Amygdala (tissue), 56 donors: Measurements from ENCODE around the gene NFAT5.
"Not testable (repeated sequence)": the region's sequence is repeated elsewhere in the genome, so short reads cannot be mapped to it uniquely, and the experiment has no call there.

Source experiments
- DNase-seq, 56 donors: peaks; one replicate each; lab custom pipeline; 2025; lab: John Stamatoyannopoulos, UW

NFAT5 gene

DNA sequence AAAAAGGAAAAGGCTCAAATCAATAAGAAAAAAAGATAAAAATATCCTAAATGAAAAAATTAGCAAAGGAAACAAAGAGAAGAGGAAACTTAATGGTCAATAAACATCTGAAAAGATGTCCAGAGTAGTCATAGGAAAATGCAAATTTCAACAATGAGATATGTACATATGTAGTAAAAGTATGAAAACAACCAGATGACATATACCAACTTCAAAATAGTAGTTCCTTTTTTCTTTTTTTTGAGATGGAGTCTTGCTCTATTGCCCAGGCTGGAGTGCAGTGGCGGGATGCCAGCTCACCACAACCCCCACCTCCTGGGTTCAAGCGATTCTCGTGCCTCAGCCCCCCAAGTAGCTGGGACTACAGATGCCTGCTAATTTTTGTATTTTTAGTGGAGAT is 21.7 kb upstream of the NFAT5 start:
- DNase-seq = no peak

DNA sequence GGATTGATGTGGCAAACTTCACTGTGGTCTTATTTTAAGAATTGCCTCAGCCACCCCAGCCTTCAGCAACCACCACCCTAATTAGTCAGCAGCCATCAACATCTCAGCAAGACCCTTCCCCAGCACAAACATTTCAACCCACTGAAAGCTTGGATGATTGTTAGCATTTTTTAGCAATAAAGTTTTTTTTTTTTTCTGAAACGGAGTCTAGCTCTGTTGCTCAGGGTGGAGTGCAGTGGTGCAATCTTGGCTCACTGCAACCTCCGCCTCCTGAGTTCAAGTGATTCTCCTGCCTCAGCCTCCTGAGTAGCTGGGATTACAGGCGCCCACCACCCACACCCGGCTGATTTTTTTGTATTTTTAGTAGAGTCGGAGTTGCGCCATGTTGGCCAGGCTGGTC is 19.1 kb upstream of the NFAT5 start:
- DNase-seq = not testable (repeated sequence)

DNA sequence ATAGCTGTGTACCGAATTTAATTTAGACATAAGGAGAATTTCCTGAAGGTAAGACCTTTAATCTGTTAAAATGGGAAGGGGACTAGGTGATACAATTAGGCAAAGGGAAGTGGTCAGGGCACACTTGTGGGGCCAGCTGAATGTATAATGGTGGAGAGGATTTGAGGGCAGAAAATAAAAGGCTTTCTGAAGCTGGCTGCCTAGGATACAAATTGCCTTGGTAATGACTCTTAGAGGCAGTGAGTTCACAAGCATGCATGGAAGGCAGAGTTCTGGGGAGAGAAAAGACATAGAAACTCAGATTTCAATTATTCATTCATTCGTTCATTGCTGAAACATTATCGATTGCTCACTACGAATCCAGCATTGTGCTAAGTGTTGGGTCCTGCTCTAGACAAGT is 12.4 kb upstream of the NFAT5 start:
- no peak for DNase-seq

DNA sequence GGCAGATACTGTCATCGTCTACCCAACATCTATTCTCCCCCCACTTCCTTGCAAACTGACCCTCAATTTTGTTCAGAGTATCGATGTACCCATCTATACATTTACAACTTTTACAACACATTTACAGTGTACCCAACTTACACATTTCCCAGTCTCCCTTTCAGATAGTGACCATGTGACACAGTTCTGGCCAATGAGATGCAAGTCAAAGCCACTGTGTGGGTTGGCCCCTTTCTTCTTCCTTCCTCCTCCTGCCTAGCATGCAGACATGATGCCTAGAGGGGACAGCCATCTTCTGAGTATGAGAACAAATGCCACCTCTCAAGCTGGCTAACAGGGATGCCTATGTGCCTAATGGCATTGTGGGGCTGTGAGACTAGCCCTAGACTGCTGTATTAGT is 11.3 kb upstream of the NFAT5 start:
- no peak for DNase-seq

DNA sequence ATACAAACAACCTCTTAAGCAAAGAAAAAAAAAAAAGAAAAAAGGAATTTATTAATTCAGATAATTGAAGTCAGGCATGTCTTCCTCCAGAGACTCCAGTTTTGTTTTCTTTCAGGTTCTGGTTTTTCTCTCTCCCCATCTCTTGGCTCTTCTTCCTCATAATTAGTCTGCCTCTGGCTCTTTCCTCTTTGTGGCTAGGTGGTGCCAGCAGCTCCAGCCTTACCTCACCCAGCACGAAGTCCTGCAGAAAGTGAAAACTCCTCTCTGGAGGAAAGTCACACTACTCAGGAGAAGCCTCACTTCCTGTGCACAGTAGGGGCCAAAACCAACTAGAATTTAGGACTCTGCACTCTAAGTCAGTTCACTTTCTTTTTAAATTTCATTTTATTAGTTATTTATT is 10.3 kb upstream of the NFAT5 start:
- DNase-seq = no peak

DNA sequence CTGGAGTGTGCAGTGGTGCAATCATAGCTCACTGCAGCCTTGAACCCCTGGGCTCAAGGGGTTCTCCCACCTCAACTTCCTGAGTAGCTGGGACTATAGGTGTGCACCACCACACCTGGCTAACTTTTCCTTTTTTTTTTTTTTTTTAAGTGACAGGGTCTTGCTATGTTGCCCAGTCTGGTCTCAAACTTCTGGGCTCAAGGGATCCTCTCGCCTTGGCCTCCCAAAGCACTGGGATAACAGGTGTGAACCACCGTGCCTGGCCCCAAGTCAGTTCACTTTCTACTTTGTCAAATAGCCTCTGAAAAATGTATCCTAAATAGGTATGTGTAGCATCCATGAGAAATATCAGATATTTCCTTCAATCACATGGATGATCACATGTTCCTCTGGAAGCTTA is 9.9 kb upstream of the NFAT5 start:
- DNase-seq = no peak

DNA sequence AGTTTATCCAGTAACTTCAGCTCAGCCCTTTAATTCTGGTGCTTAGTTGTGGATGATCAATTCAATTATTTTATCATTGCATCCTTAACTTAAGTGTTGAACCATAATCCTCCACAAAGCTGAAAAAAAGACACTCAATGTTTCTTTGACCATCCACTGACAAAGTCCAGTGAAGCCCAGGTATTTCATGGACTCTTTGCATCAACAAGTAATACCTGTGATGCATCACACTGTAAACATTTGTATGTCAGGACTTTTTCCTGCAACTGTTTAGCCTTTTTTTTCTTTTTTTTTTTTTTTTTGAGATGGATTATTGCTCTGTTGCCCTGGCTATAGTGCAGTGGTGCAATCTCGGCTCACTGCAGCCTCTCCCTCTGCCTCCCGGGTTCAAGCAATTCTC is 6.6 kb upstream of the NFAT5 start:
- no peak for DNase-seq

DNA sequence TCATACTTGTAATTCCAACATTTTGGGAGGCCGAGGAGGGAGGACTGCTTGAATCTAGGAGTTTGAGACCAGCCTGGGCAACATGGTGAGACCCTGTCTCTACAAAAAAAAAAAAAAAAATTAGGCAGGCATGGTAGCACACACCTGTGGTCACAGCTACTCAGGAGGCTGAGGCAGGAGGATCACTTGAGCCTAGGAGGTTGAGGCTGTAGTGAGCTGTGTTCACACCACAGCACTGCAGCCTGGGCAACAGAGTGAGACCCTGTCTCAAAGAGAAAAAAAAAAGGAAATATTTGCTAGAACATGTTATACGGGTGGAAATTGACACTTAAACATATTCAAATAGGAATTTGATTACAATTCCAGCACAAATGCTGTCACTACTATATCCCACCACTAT is 4.4 kb upstream of the NFAT5 start:
- DNase-seq = not testable (repeated sequence)

DNA sequence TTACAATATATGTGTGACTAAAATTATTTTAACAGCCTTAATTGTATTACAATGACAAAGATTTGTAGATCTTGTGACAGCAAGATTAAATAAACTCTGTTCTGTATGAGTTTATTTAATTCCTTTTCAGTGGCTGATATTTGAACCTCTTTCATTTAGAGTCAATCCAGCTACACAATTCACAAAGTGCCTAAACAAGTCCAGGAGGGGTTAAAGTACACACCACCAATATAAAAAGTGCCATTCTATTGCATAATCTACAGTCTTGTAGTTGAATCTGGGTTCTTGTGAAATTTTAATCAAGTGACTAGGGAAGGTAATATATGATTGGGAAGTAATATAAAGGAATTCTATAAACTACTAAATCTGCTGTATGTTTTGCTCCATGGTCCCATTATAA is 3.9 kb upstream of the NFAT5 start:
- DNase-seq = no peak

DNA sequence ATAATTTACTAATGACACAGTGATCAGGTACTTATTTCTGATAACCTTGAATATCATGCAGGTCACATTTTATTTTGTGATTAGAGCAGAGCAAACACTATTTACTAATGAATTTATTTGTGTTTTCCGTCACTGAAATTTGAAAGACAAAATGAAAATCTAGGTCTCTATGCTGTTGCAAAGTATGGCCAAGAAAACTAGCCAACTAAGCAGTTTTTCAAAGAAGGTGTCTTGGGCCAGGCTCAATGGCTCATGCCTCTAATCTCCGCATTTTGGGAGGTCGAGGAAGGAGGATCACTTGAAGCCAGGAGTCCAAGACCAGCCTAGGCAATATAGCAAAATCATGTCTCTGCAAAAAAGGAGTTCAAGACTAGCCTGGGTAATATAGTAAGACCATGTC is 3.0 kb upstream of the NFAT5 start:
- DNase-seq = no peak

DNA sequence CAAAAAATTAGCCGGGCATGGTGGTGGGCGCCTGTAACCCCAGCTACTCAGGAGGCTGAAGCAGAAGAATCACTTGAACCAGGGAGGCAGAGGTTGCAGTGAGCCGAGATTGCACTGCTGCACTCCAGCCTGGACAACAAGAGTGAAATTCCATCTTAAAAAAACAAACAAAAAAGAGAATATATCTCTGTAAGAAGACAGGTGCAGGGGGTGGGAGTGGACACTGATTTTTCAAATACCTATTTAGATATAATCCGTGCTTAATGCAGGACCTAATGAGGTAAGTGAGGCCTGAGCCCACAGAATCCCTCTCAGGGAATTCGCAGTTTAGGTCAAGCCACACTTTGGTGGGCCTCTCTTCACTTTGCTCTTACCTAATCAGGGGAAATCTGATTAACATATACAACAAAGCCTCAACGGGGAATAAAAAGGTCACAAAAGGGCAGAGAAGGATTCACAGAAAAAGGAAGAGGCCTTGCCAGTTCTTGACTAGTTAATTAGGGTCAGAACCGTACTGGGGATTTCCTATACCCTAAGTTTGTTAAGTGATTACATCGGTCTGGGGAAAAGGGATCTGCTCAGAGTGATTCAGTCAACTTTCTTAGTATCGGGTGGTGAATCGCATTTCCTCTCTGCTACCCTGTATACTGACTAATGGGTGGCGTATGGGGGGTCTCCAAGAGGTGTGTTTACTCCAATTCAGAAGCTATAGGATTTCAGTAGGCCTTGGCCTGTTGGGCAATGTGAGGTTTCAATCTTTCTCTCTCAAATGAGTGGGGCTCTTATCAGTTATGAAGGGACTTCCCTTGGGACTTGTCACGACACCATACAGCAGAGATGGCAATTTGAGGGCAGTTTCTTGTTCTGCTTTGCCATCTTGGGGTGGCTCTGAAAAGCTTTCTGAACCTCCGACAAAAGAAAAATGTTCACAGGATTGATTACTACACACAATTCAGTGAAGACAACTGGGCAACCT is 1.9 kb upstream of the NFAT5 start:
- DNase-seq = peak in 1 of 56 donors; percentile 2

DNA sequence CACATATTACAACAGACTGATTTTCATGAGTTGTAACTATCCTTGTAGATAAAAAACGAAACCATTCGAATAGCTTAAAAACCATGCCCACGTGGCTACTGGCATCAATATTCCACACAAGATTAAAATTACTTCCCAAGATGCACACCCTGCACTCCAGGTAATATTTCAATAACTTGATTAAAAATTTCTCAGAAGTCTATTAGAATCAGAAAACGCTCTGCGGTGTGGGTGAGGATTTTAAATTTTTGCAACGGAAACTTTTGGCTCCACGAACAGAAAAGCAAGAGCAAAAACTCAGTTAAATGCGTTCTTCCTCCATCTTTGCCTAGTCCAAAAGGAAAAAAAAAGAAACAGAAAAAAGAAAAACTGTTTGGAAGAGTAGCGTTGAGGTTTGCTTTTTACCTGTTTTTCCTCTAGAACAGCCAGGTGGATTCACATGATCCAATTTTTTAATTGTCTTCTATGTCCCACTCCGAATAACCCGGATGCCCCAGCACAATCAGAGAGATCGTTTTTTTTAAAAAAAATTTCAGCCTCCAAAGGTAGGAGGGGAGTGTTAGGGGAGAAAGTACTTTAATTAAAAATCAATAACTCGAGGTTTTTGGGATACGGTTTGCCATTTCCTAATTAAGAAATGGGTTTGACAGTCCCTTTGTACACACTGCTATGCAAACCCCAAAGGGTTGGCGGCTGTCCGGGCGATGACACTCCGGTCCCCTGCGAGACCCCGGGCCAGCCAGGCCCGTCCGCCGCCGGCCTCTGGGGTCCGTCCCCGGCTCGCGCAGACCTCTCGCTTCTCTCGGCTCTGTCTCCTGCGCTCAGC is 708 bp upstream of the NFAT5 start:
- no peak for DNase-seq

DNA sequence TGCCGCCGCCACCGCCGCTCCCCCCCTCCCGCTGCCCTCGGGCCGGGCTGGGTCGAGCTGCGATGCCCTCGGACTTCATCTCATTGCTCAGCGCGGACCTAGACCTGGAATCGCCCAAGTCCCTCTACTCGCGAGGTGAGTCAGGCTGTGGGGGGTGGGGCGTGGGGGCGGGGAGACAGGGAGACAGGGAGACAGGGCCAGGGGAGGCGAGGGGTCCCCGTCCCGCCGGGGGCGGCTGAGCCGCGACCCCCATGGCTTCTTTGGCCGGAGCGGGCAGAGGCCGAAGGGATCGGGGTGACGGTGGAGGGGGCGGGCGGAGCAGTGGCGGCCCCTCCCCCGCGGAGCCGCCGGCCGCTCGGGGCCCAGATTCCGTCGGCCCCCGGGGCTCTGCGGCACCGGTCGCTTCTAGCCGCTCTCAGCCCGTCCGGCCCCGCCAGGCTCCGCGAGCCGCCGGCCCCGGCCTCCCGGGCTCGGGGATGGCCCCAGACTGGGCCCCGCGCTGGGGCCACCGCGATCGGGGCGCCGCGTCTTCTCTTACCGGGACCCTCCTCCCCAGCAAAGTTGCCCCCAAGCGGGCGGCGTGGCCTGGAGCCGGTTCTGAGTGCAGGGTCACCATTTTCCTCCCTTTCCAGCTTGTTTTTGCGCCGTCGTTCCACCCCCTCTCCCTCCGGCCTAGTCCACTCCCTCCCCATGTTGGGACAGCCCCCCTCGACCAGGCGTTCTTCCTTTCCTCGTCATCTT is 644 bp downstream of the NFAT5 start:
- peak in 47 of 56 donors; percentile 7 to 78 (median 54) for DNase-seq

DNA sequence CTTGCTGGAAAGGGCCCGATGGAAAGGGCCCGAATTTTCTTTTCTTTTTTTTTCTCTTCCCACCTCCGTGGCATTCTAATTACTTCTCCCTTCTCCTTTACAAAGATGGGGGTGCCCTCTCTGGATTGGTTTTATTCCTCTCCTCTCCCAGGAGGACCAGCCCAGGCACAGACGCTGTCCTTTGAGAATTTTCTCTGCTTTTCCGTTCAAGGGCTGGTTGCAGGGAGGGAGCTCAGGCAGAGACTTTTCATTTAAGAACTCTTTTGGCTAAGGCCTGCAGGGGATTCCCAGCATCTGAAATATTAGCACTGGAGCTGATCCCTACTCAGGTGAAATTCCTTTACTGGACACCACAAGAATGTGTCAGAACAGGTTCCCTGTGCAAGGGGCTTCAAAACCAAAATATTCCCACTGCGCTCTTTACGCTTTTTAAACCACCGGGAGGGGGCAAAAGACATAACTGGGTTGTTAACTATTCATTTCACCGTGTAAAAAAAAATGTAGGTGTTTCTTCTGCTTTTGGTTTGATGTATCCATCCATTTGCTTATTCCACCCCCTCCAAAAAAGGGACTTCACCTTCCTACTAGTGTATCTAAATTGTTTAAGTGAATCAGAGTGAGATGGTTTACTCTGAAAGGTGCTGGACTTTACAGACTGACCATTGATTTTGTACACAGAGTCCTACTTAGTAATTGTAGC is 1.4 kb downstream of the NFAT5 start:
- peak in 16 of 56 donors; percentile 16 to 73 (median 39) for DNase-seq

DNA sequence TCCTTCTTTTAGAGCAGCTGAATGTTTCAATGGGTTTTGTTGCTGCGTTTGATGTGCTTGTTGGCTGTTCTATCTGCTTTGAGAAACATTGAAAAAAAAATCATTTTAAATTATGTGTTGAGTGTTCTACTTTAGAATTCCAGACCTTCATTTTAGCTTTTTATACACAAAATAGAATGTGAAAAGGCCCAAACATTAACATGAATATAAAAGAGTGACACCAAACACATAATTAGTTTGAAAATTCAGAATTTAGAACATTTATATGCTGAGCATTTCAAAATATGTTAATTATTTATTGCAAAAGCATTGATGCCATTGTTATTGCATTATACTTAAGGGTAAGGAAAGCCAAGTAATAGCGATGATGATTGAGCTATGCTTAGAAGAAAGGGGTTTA is 2.9 kb downstream of the NFAT5 start:
- DNase-seq = no peak

DNA sequence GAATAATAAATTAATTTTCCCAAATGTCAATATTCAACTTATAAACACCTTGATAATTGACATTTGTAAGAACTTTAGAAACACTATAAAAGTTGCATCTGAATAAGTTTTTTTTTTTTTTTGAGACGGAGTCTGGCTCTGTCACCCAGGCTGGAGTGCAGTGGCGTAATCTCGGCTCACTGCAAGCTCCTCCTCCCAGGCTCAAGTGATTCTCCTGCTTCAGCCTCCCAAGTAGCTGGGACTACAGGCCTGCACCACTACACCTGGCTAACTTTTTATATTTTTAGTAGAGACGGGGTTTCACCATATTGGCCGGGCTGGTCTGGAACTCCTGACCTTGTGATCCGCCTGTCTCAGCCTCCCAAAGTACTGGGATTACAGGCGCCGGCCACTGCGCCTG is 13.0 kb downstream of the NFAT5 start:
- not testable (repeated sequence) for DNase-seq

DNA sequence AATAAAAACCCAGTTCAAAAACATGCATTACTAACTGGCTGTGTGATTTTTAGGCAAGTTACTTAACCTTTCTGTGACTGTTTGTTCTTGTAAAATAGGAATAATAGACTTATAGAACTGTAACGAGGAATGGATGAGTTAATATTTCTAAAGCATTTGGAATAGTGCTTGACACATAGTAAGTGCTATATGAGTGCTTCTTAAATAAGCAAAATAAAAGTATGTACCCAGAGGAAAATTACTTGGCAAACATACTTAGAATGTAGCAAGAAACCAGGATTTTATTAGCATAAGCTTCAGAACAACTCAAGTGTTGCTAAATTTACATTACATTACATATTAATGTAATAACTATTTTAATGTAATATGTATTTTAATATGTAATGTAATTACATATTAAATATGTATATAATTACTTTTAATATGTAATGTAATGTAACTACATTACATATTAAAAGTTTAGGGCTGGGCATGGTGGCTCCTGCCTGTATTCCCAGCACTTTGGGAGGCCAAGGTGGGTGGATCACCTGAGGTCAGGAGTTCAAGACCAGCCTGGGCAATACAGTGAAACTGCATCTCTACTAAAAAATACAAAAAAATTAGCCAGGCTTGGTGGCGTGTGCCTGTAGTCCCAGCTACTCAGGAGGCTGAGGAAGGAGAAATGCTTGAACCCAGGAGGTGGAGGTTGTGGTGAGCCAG is 14.2 kb downstream of the NFAT5 start:
- DNase-seq = no peak

DNA sequence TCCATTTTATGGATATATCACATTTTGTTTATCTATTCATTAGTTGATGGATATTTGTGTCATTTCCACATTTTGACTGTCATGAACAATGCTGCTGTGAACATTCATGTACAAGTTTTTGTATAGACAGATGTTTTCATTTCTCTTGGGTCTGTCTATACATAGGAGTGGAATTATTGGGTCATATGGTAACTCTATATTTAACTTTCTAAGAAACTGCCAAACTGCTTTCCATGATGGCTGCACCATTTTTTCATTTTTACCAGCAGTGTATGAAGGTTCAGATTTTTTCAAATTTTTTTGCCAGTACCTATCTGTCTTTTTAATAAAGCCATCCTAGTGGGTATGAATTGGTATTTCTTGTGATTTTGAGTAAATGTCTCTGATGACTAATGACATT is 15.5 kb downstream of the NFAT5 start:
- DNase-seq = no peak

DNA sequence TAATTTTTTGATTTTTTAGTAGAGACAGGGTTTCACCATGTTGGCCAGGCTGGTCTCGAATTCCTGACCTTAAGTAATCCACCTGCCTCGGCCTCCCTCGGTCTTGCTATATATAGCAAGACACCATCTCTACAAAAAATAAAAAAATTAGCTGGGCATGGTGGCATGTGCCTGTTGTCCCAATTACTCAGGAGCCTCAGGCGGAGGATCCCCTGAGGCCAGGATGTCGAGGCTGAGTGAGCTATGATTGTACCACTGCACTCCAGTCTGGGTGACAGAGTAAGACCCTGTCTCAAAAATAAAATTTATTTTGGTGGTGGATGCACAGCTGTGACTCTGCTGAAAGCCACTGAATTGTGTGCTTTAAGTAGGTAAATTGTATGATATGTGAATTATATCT is 18.7 kb downstream of the NFAT5 start:
- DNase-seq = not testable (repeated sequence)
